ENCODE data around the gene CSNK2B. TPM values are rescaled to one million over a fixed set of nuclear protein-coding genes. Genes with fewer than 3 reads are reported as not detected.

The CSNK2B gene
- total and polyA plus RNA-seq, 9 of the 15 experiments (the other 6 are each of a cell fraction or from before 2014, with no cell fraction given): 120 to 1,126 (median 529) TPM

GRCh38 chr6:31717499-31718222 is 51.8 kb downstream of the CSNK2B start (continued):
- no peak for TF ChIP-seq POLR2G (IDR thresholded peaks at IDR 0.05; ENCODE audit: low read depth, low read length)
- no peak for TF ChIP-seq DLX4 (CRISPR knock-in tag; IDR thresholded peaks at IDR 0.05)
- no peak for TF ChIP-seq ILK (tag; IDR thresholded peaks at IDR 0.05; ENCODE audit: borderline replicate concordance, low read depth)
- TF ChIP-seq NONO (IDR thresholded peaks at IDR 0.05; ENCODE audit: low read depth in 2 of 2, low read length in 1 of 2): no peak
- TF ChIP-seq FOXJ2 (tag; IDR thresholded peaks at IDR 0.05): no peak
- TF ChIP-seq EWSR1 (IDR thresholded peaks at IDR 0.05; ENCODE audit: borderline replicate concordance, low read depth, partially characterized antibody): no peak
- peak; percentile 38; the same call in 1 of the 2 replicates for TF ChIP-seq ARID1B (IDR thresholded peaks at IDR 0.05)
- 0 out of 2 replicates have a peak, but pooled peaks have one; percentile 21 for TF ChIP-seq CHD2 (IDR thresholded peaks at IDR 0.05; ENCODE audit: low read depth, low read length)
- no peak for TF ChIP-seq KAT7 (CRISPR knock-in tag; IDR thresholded peaks at IDR 0.05; ENCODE audit: borderline replicate concordance)
- TF ChIP-seq TCF7L2 (IDR thresholded peaks at IDR 0.05; ENCODE audit: low read depth, low read length): no peak
- peak; percentile 84 for TF ChIP-seq CTBP1 (IDR thresholded peaks at IDR 0.05; ENCODE audit: borderline replicate concordance)
- no peak for TF ChIP-seq KLF6 (CRISPR knock-in tag; IDR thresholded peaks at IDR 0.05; ENCODE audit: borderline replicate concordance)
- no peak for TF ChIP-seq LCOR (CRISPR knock-in tag; IDR thresholded peaks at IDR 0.05)
- TF ChIP-seq RNF2 (IDR thresholded peaks at IDR 0.05): no peak
- peak in 1 of 2 experiments; percentile 92; a peak in 2 of 3 replicates for TF ChIP-seq CBX3 (IDR thresholded peaks at IDR 0.05; ENCODE audit: borderline replicate concordance in 1 of 2, low read length in 2 of 2)
- TF ChIP-seq KHSRP (IDR thresholded peaks at IDR 0.05): no peak
- TF ChIP-seq KAT8 (IDR thresholded peaks at IDR 0.05; ENCODE audit: low read depth): no peak
- no peak for TF ChIP-seq ZC3H4 (CRISPR knock-in tag; IDR thresholded peaks at IDR 0.05; ENCODE audit: borderline replicate concordance)
- peak; percentile 22 to 55; a peak in 3 of 4 replicates for TF ChIP-seq RAD21 (CRISPR knock-in tag; conservative IDR thresholded peaks at IDR 0.05 in 1 of 2, IDR thresholded peaks at IDR 0.05 in 1 of 2)
- TF ChIP-seq, protein P1, sequence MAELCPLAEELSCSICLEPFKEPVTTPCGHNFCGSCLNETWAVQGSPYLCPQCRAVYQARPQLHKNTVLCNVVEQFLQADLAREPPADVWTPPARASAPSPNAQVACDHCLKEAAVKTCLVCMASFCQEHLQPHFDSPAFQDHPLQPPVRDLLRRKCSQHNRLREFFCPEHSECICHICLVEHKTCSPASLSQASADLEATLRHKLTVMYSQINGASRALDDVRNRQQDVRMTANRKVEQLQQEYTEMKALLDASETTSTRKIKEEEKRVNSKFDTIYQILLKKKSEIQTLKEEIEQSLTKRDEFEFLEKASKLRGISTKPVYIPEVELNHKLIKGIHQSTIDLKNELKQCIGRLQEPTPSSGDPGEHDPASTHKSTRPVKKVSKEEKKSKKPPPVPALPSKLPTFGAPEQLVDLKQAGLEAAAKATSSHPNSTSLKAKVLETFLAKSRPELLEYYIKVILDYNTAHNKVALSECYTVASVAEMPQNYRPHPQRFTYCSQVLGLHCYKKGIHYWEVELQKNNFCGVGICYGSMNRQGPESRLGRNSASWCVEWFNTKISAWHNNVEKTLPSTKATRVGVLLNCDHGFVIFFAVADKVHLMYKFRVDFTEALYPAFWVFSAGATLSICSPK (IDR thresholded peaks at IDR 0.05; ENCODE audit: borderline replicate concordance): no peak
- no peak for TF ChIP-seq SIN3B (IDR thresholded peaks at IDR 0.05; ENCODE audit: low read depth)
- TF ChIP-seq GABPB1 (CRISPR knock-in tag; IDR thresholded peaks at IDR 0.05): no peak
- TF ChIP-seq ZNF778 (CRISPR knock-in tag; IDR thresholded peaks at IDR 0.05): no peak
- no peak for TF ChIP-seq ZNF830 (CRISPR knock-in tag; IDR thresholded peaks at IDR 0.05)
- no peak for TF ChIP-seq ZNF24 (IDR thresholded peaks at IDR 0.05)
- TF ChIP-seq SIX5 (IDR thresholded peaks at IDR 0.05; ENCODE audit: borderline replicate concordance in 1 of 2, insufficient read depth in 1 of 2, low read depth in 1 of 2, low read length in 2 of 2): 0 out of 4 replicates have a peak, but pooled peaks of 1 of the 2 experiments have one; percentile 26
- no peak for TF ChIP-seq GABPA (tag; conservative IDR thresholded peaks at IDR 0.05; ENCODE audit: low read depth)
- TF ChIP-seq PML (IDR thresholded peaks at IDR 0.05; ENCODE audit: low read length): 0 out of 2 replicates have a peak, but pooled peaks have one; percentile 36
